K562 (cell line): ENCODE data around the gene PSMA7. TPM values are rescaled to one million over a fixed set of nuclear protein-coding genes. Genes with fewer than 3 reads are reported as not detected.

Experiments
- ATAC-seq: fragments of 200-7000 bp; cut with Tn5 transposase; 3 replicates; pipeline ENCODE4 v1.9.1; 2020; ENCODE audit warnings: moderate library complexity
- BruUV-seq: library from RNA; stranded (reverse); fragments of 400-500 nt; replicated peaks from 2 replicates; lab custom pipeline; 2021; lab: Mats Ljungman, UMichigan
- CTCF ChIA-PET: fragments of 300-600 bp; formaldehyde crosslinking; extraction: SDS; loops from one replicate; lab custom pipeline; 2021; ENCODE audit warnings: low intra/inter-chr PET ratio; lab: Yijun Ruan, JAX
- POLR2A ChIA-PET: fragments of 300-600, 350-650 bp; sonication (Branson Sonifier 250); formaldehyde crosslinking; extraction: SDS; loops from one replicate; lab custom pipeline; 2021; ENCODE audit warnings: antibody characterized with exemption, inconsistent platforms; lab: Yijun Ruan, JAX
- DNase-seq, 4 experiments: peaks; one replicate each; pipeline versions ENCODE4 v3.0.0 to v3.0.0-alpha.2; 2011 to 2018; ENCODE audit warnings: low spot score in 3 of 4, mixed read lengths in 3 of 4; ENCODE audit errors: extremely low read depth in 1 of 4
- FAIRE-seq: peaks from 2 replicates; lab custom pipeline; 2011; peaks lifted over from hg19 to GRCh38; lab: Jason Lieb, UNC
- H2AFZ ChIP-seq: 2 replicates; pipeline ENCODE4 v1.6.0; 2011; ENCODE audit warnings: low read depth, low read length, control low read depth, inconsistent platforms
- H3K27ac ChIP-seq: fragments of 200-600 bp; 3 replicates; pipeline ENCODE4 v1.8.0; 2011; ENCODE audit warnings: low read depth, mild to moderate bottlenecking, control low read depth, inconsistent platforms, low read length, moderate library complexity, mixed read lengths; ENCODE audit errors: extremely low read depth
- H3K27me3 ChIP-seq, 2 experiments: fragments of 300-600 bp in 1 of 2; 2 replicates in 1 of 2; 3 replicates in 1 of 2; pipeline versions ENCODE4 v1.6.0 to v1.8.0; 2011; ENCODE audit warnings: inconsistent platforms in 2 of 2, low read length in 2 of 2, mild to moderate bottlenecking in 1 of 2, mixed read lengths in 1 of 2, moderate library complexity in 1 of 2; ENCODE audit not compliant: control insufficient read depth in 2 of 2, insufficient read depth in 2 of 2
- H3K36me3 ChIP-seq: fragments of 300-600 bp; 3 replicates; pipeline ENCODE4 v1.8.0; 2011; ENCODE audit warnings: mild to moderate bottlenecking, low read length, inconsistent platforms; ENCODE audit not compliant: control insufficient read depth, insufficient read depth
- H3K4me1 ChIP-seq, 2 experiments: fragments of 200-600 bp in 1 of 2; replicated peaks in 1 of 2; 2 replicates in 1 of 2; 3 replicates in 1 of 2; pipeline versions ENCODE4 v1.5.1 to v1.8.0; 2011; ENCODE audit warnings: inconsistent platforms in 2 of 2, low read length in 2 of 2, mild to moderate bottlenecking in 1 of 2, mixed read lengths in 1 of 2, moderate library complexity in 1 of 2; ENCODE audit not compliant: control insufficient read depth in 2 of 2, insufficient read depth in 2 of 2
- H3K4me2 ChIP-seq: 2 replicates; pipeline ENCODE4 v1.6.1; 2011; ENCODE audit warnings: low read length, control low read depth, inconsistent platforms, mixed read lengths; ENCODE audit not compliant: insufficient read depth
- H3K4me3 ChIP-seq: fragments of 200-600 bp; sonication (generic), shearing (Covaris generic); 2 replicates; pipeline ENCODE4 v1.5.1; 2016; ENCODE audit warnings: control low read depth, inconsistent platforms
- H3K79me2 ChIP-seq: fragments of 200-600 bp; 3 replicates; pipeline ENCODE4 v1.8.0; 2011; ENCODE audit warnings: low read length, inconsistent platforms; ENCODE audit not compliant: control insufficient read depth, insufficient read depth
- H3K9ac ChIP-seq, 2 experiments: 2 replicates each; pipeline versions ENCODE4 v1.6.0 to v1.6.1; 2011; ENCODE audit warnings: low read depth in 2 of 2, low read length in 2 of 2, control low read depth in 1 of 2, inconsistent platforms in 1 of 2, mild to moderate bottlenecking in 1 of 2, mixed read lengths in 1 of 2; ENCODE audit not compliant: insufficient read depth in 1 of 2
- H3K9me1 ChIP-seq: one replicate; pipeline ENCODE4 v1.6.0; 2011; ENCODE audit warnings: inconsistent platforms, mild to moderate bottlenecking, low read length, moderate library complexity; ENCODE audit not compliant: control insufficient read depth, insufficient read depth
- H3K9me3 ChIP-seq: replicated peaks from 2 replicates; pipeline ENCODE4 v1.5.1; 2011; ENCODE audit warnings: low read depth, low read length, inconsistent platforms; ENCODE audit not compliant: control insufficient read depth, insufficient read depth
- H4K20me1 ChIP-seq: replicated peaks from 2 replicates; pipeline ENCODE4 v1.6.1; 2011; ENCODE audit warnings: low read length, inconsistent platforms, mixed read lengths; ENCODE audit not compliant: control insufficient read depth, insufficient read depth
- KDM4B ChIP-seq, 2 experiments: fragments of 450-650 bp in 1 of 2; sonication (generic) in 1 of 2; IDR thresholded peaks; 2 replicates each; pipeline ENCODE4 v1.6.1; 2016 to 2017; ENCODE audit warnings: borderline replicate concordance in 2 of 2, antibody characterized with exemption in 1 of 2, low read depth in 1 of 2, mild to moderate bottlenecking in 1 of 2
- KLF1 ChIP-seq: fragments of 450-650 bp; IDR thresholded peaks from 2 replicates; pipeline ENCODE4 v1.6.1; 2016; ENCODE audit warnings: missing genetic modification characterization, missing compliant biosample characterization
- POLR2B ChIP-seq: fragments of 450-650 bp; IDR thresholded peaks from 2 replicates; pipeline ENCODE4 v1.6.1; 2018; ENCODE audit warnings: low read depth; ENCODE audit not compliant: partially characterized antibody
- POLR2G ChIP-seq: fragments of 200-400 bp; formaldehyde crosslinking; IDR thresholded peaks from 2 replicates; pipeline ENCODE4 v1.6.1; 2017; ENCODE audit warnings: low read depth, mild to moderate bottlenecking, antibody characterized with exemption, low read length, moderate library complexity
- TAF7 ChIP-seq: fragments of 450-650 bp; IDR thresholded peaks from 2 replicates; pipeline ENCODE4 v1.6.1; 2016; ENCODE audit warnings: missing genetic modification characterization, missing compliant biosample characterization
- ZC3H11A ChIP-seq: IDR thresholded peaks from 2 replicates; pipeline ENCODE4 v1.6.1; 2012; ENCODE audit warnings: low read depth, low read length, improper control_type of control experiment
- WGBS: fragments of 100-300 bp; shearing (Covaris generic); methylation state at CpG from one replicate; pipeline ENCODE4 v1.1.6; 2016; ENCODE audit warnings: low coverage, mixed read lengths; ENCODE audit not compliant: insufficient coverage; ENCODE audit errors: missing lambda C conversion rate; 5-methylcytosine and 5-hydroxymethylcytosine counted together
- in situ Hi-C: fragments of 300-500 bp; cut with MboI; formaldehyde crosslinking; loops from 4 replicates; pipeline ENCODE4 v1.15.0; 2018; ENCODE audit warnings: inconsistent platforms, mixed read lengths
- intact Hi-C: fragments of 100-400 bp; cut with micrococcal nuclease; formaldehyde crosslinking; loops from 2 replicates; pipeline ENCODE4 v1.14.2; 2022
- polyA plus RNA-seq, 8 experiments: library from polyadenylated mRNA; depleted of rRNA in 4 of 8; stranded (reverse) in 5 of 8; unstranded in 3 of 8; fragments of >200 nt; fragmentation: Nextera tagmentation in 2 of 8; fragmentation: Illumina TruSeq in 1 of 8; extraction: Ambion mirVana in 2 of 8; extraction: Trizol in 1 of 8; gene quantifications; 2 replicates each; pipeline versions ENCODE4 v1.2.1 to v1.2.3, GENCODE V29; 2011 to 2014; ENCODE audit warnings: inconsistent platforms in 1 of 8, missing spikeins in 1 of 8
- total RNA-seq, 7 experiments: library from RNA; depleted of rRNA in 6 of 7; stranded (reverse); fragments of >200 nt in 6 of 7; fragmentation: Illumina TruSeq in 2 of 7; extraction: Trizol in 2 of 7; gene quantifications; 2 replicates each; pipeline versions ENCODE4 v1.2.1 to v1.2.3, GENCODE V29; 2011 to 2021; ENCODE audit warnings: low replicate concordance in 1 of 7
- TF ChIP-seq, protein P1 (sequence below): fragments of 450-650 bp; IDR thresholded peaks from 2 replicates; pipeline ENCODE4 v1.6.1; 2016; ENCODE audit warnings: borderline replicate concordance
- TF ChIP-seq, protein P2 (sequence below): fragments of 250-450 bp; sonication (Bioruptor Pico); IDR thresholded peaks from 2 replicates; pipeline ENCODE4 v1.8.0; 2022; ENCODE audit warnings: moderate library complexity, mild to moderate bottlenecking, inconsistent platforms
- TF ChIP-seq, protein P3 (sequence below): conservative IDR thresholded peaks from 2 replicates; pipeline ENCODE4 v1.6.1; 2011; ENCODE audit warnings: low read depth, mild to moderate bottlenecking, low read length; ENCODE audit not compliant: control insufficient read depth
- TF ChIP-seq, protein P4 (sequence below): sonication (generic); formaldehyde crosslinking; IDR thresholded peaks from 2 replicates; pipeline ENCODE4 v1.8.1; 2023; ENCODE audit warnings: mild to moderate bottlenecking, missing genetic modification reagents

The PSMA7 gene
- total and polyA plus RNA-seq, 9 of the 15 experiments (the other 6 are each of a cell fraction or from before 2014, with no cell fraction given) = 257 to 510 (median 393) TPM

DNA sequence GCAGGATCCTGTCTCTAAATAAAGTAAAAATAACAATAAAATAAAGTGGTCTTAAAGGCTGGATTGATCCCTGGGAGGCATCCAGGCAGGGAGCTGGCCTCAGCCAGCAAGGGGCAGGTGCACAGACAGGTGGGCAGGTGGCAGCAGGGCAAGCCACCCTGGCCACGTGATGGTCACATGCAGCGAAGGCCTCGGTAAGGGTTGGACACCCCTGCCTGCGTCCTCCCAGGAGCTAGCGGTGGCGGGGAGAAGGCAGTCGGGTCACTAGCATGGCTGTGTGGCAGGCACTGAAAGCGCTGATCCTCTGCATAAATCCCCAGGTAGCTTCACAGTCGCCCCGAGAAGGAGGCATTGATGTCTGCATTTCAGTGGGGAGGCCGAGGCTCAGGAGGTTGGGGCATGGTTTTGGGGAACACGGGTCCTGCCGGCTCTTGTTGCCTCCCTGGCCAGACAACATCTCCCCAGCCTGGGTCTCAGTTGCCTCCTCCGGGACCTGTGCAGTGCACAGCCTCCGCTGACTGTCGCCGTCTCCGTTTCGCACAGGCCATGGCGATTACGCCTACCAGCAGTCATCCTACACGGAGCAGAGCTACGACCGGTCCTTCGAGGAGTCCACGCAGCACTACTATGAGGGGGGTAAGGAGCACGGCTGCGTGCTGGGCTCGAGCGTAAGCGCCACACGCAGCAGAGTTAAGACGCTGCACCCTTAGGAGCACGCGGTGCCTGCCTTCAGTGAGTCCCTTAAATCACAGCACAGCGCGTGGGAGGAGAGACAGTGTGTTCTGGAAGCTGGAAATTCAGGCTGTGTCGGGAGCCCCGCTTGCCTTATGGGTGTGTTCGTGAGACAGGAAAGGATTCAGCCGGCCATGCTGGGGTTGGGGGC, 21.9 kb upstream of the PSMA7 start (continued):
- TF ChIP-seq KDM4B (IDR thresholded peaks at IDR 0.05; ENCODE audit: borderline replicate concordance in 2 of 2, low read depth in 1 of 2) = no peak
- TF ChIP-seq TAF7 (tag) = no peak
- TF ChIP-seq ZC3H11A = no peak
- no peak for TF ChIP-seq KLF1 (tag)
- TF ChIP-seq, protein P1, sequence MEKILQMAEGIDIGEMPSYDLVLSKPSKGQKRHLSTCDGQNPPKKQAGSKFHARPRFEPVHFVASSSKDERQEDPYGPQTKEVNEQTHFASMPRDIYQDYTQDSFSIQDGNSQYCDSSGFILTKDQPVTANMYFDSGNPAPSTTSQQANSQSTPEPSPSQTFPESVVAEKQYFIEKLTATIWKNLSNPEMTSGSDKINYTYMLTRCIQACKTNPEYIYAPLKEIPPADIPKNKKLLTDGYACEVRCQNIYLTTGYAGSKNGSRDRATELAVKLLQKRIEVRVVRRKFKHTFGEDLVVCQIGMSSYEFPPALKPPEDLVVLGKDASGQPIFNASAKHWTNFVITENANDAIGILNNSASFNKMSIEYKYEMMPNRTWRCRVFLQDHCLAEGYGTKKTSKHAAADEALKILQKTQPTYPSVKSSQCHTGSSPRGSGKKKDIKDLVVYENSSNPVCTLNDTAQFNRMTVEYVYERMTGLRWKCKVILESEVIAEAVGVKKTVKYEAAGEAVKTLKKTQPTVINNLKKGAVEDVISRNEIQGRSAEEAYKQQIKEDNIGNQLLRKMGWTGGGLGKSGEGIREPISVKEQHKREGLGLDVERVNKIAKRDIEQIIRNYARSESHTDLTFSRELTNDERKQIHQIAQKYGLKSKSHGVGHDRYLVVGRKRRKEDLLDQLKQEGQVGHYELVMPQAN = no peak

DNA sequence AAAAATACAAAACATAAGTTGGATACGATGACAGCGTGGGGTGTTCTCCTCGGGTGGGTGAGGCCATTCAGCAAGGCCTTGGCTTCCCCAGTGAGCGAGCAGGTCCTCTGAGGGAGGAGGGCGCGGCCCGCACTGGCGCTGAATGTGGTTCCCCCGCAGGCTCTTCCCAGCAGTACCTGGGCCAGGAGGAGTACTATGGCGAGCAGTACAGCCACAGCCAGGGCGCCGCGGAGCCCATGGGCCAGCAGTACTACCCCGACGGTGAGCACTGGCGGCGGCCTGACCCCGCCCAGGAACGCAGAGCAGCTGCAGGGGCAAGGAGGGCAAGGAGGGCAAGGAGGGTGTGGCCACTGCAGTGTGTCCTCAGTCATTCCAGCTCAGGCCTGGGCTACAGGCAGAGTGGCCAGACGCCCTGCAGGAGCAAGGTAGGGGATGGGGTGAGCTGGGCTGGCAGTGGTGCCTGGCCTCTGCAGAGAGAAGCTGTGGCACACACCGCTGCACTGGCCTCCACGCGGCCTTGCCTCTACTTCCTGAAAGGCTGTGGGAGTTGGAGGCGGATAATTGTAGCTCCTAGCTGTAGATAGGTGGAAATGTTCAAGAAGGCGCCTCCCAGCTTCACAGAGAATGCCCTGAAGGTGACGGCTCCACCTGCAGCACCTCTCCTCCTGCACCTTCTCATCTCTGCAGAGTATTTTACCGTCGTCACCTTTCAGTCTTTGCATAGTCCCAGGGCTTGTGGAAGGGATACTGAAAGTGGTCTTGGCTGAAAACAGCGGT, 21.0 kb upstream of the PSMA7 start:
- H3K4me2 ChIP-seq = no peak overlapping the region
- peaks cover 2% of the 10 kb centered on the region; the same call in 1 of the 3 replicates for H3K79me2 ChIP-seq
- H3K9me3 ChIP-seq = no peaks in the 10 kb centered on the region
- H3K4me1 ChIP-seq = peaks cover 0 to 17% of the 10 kb centered on the region in 2 experiments; a peak in 1 of 5 replicates
- in situ Hi-C loops = no loop called here
- DNase-seq (no peak), ATAC-seq (no peak), FAIRE-seq (no peak)
- WGBS = 91% methylated on average over 28 of the region's 29 CpGs
- no peak overlapping the region for H2AFZ ChIP-seq
- no peak overlapping the region for H3K27ac ChIP-seq
- no peak overlapping the region for H3K9ac ChIP-seq
- 0 out of 2 replicates have a peak, but pooled peaks cover 5% of the 10 kb centered on the region for H4K20me1 ChIP-seq
- peaks cover 87% of the 10 kb centered on the region; the same call in 2 of the 3 replicates for H3K36me3 ChIP-seq
- H3K4me3 ChIP-seq = no peak overlapping the region
- no peaks in the 10 kb centered on the region for H3K27me3 ChIP-seq
- CTCF ChIA-PET = no interaction called here
- intact Hi-C loops = no loop called here
- BruUV-seq = no TSS peak
- peaks cover 3% of the 10 kb centered on the region for H3K9me1 ChIP-seq
- POLR2A ChIA-PET = interaction anchor here (0.6 kb wide), 1 partner anchor 102 kb away, joined by 3 read pairs; no protein-coding TSS in a partner anchor
- TF ChIP-seq, protein P2, sequence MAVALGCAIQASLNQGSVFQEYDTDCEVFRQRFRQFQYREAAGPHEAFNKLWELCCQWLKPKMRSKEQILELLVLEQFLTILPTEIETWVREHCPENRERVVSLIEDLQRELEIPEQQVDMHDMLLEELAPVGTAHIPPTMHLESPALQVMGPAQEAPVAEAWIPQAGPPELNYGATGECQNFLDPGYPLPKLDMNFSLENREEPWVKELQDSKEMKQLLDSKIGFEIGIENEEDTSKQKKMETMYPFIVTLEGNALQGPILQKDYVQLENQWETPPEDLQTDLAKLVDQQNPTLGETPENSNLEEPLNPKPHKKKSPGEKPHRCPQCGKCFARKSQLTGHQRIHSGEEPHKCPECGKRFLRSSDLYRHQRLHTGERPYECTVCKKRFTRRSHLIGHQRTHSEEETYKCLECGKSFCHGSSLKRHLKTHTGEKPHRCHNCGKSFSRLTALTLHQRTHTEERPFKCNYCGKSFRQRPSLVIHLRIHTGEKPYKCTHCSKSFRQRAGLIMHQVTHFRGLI (CRISPR knock-in tag) = no peak
- TF ChIP-seq POLR2G (peak; percentile 31; the same call in 1 of the 2 replicates), POLR2B (no peak)
- TF ChIP-seq, protein P3, sequence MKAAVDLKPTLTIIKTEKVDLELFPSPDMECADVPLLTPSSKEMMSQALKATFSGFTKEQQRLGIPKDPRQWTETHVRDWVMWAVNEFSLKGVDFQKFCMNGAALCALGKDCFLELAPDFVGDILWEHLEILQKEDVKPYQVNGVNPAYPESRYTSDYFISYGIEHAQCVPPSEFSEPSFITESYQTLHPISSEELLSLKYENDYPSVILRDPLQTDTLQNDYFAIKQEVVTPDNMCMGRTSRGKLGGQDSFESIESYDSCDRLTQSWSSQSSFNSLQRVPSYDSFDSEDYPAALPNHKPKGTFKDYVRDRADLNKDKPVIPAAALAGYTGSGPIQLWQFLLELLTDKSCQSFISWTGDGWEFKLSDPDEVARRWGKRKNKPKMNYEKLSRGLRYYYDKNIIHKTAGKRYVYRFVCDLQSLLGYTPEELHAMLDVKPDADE = no peak
- TF ChIP-seq, protein P4, sequence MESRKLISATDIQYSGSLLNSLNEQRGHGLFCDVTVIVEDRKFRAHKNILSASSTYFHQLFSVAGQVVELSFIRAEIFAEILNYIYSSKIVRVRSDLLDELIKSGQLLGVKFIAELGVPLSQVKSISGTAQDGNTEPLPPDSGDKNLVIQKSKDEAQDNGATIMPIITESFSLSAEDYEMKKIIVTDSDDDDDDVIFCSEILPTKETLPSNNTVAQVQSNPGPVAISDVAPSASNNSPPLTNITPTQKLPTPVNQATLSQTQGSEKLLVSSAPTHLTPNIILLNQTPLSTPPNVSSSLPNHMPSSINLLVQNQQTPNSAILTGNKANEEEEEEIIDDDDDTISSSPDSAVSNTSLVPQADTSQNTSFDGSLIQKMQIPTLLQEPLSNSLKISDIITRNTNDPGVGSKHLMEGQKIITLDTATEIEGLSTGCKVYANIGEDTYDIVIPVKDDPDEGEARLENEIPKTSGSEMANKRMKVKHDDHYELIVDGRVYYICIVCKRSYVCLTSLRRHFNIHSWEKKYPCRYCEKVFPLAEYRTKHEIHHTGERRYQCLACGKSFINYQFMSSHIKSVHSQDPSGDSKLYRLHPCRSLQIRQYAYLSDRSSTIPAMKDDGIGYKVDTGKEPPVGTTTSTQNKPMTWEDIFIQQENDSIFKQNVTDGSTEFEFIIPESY = 0 out of 2 replicates have a peak, but pooled peaks have one; percentile 47
